ENCODE measurements around the gene HDAC4.

DNA sequence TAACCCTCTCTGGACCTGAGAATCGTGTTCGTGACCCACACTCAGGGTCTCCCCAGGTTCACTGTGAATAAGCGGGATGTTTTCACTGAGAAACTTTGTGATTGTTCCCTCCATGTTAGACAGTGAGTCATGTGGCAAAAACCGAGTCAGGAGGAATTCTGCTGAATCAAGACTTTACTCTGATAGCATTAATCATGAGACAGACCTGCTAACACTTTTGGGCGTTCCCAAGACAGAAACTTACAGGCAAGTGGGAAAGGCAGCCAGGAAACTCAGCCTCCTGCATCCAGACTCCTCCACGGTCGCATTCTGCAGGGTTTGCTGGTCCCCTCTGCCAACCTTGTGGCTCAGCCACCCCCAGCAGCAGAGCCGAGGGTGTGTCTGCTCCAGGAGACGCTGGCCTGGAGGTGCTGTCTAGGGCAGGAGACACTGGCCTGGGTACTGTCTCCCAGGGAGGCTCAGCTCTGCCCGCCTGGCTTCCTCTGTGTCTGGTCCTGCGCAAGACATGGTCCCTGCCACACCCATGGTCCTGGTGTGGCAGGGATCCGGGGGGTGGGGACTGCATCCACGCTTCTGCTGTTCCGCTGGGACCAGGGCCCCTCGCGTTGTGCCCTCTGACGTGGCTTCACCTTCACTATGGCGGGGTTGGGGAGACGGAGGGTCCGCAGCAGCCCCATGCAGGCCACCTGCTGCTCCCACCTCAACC lies 375.6 kb downstream of the HDAC4 start:
- no peak for TF ChIP-seq EZH2 (IDR thresholded peaks at IDR 0.05)
- TF ChIP-seq POLR2AphosphoS5 (IDR thresholded peaks at IDR 0.05; ENCODE audit: low read depth, low read length) = no peak
- TF ChIP-seq, protein P1, sequence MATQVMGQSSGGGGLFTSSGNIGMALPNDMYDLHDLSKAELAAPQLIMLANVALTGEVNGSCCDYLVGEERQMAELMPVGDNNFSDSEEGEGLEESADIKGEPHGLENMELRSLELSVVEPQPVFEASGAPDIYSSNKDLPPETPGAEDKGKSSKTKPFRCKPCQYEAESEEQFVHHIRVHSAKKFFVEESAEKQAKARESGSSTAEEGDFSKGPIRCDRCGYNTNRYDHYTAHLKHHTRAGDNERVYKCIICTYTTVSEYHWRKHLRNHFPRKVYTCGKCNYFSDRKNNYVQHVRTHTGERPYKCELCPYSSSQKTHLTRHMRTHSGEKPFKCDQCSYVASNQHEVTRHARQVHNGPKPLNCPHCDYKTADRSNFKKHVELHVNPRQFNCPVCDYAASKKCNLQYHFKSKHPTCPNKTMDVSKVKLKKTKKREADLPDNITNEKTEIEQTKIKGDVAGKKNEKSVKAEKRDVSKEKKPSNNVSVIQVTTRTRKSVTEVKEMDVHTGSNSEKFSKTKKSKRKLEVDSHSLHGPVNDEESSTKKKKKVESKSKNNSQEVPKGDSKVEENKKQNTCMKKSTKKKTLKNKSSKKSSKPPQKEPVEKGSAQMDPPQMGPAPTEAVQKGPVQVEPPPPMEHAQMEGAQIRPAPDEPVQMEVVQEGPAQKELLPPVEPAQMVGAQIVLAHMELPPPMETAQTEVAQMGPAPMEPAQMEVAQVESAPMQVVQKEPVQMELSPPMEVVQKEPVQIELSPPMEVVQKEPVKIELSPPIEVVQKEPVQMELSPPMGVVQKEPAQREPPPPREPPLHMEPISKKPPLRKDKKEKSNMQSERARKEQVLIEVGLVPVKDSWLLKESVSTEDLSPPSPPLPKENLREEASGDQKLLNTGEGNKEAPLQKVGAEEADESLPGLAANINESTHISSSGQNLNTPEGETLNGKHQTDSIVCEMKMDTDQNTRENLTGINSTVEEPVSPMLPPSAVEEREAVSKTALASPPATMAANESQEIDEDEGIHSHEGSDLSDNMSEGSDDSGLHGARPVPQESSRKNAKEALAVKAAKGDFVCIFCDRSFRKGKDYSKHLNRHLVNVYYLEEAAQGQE (IDR thresholded peaks at IDR 0.05; ENCODE audit: low read depth) = no peak
